ENCODE measurements around the gene PRUNE2. TPM values are rescaled to one million over a fixed set of nuclear protein-coding genes. Genes with fewer than 3 reads are reported as not detected.

PRUNE2 gene
- total and polyA plus RNA-seq, 2 of the 13 experiments (the other 11 are each of a cell fraction or from before 2014, with no cell fraction given): 0.02 TPM; not detected in 1

DNA sequence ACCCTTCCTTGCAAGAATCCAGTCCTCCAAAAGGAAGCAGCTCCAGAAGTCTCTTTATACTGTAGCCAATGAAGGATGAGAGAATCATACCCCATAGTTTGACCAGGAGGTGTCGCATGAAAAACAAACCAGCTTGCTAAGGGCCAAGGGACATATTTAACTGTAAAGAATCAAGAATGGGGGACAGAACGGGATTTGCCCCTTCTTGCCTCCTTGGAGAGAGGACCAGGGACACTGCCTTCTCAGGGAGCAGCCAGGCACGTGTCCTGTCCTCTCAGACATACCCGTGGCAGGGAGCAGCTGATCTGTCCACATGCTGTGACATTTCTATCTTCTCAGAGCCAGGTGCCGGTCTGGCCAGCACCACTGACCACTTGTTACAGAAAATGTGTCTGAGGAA lies 11.7 kb downstream of the PRUNE2 start:
- ATAC-seq: 0 out of 3 replicates have a peak, but pooled peaks have one; percentile 39
- no peak overlapping the region for H3K4me2 ChIP-seq (ENCODE audit: low read depth, low read length)
- no peaks in the 10 kb centered on the region for H4K20me1 ChIP-seq (ENCODE audit: insufficient read depth, low read length)
- no peak for DNase-seq (ENCODE audit: low spot score)
- no peaks in the 10 kb centered on the region for H3K79me2 ChIP-seq (ENCODE audit: insufficient read depth, low read length)
- in situ Hi-C loops (cut with HindIII; ENCODE audit: extremely low pct_ligation_motif_present, low pct_unique_long_range_greater_than_20kb) (no loop called here), intact Hi-C loops (cut with micrococcal nuclease; ENCODE audit: unreplicated experiment) (no loop called here)
- no peak for FAIRE-seq
- POLR2A ChIA-PET: no interaction called here
- no peaks in the 10 kb centered on the region for H3K9me3 ChIP-seq (ENCODE audit: low read length)
- H3K4me1 ChIP-seq (ENCODE audit: insufficient read depth, low read length): no peaks in the 10 kb centered on the region
- no peak overlapping the region for H3K9ac ChIP-seq (ENCODE audit: insufficient read depth, low read depth, low read length)
- CTCF ChIA-PET (ENCODE audit: low intra/inter-chr PET ratio, low total read pairs): no interaction called here
- no peak overlapping the region for H3K27ac ChIP-seq (ENCODE audit: extremely low read length, insufficient read depth, low read length)
- H3K36me3 ChIP-seq (replicated peaks in 1 of 2; ENCODE audit: control insufficient read depth in 1 of 2, insufficient read depth in 2 of 2, low read length in 2 of 2): no peaks in the 10 kb centered on the region
- H3K4me3 ChIP-seq (replicated peaks in 1 of 3; ENCODE audit: insufficient read depth in 1 of 3, low read depth in 2 of 3, low read length in 3 of 3): no peak overlapping the region
- H3K27me3 ChIP-seq (ENCODE audit: control insufficient read depth in 1 of 2, insufficient read depth in 2 of 2, low read length in 2 of 2): peaks cover 1 to 3% of the 10 kb centered on the region in 2 experiments; a peak in 2 of 5 replicates
- 7% methylated on average over 5 of the region's 5 CpGs for whole genome bisulfite sequencing (ENCODE audit: low lambda C conversion rate)
- no peak for TF ChIP-seq ZBTB1 (CRISPR knock-in tag; IDR thresholded peaks at IDR 0.05; ENCODE audit: borderline replicate concordance)
- TF ChIP-seq, protein P1, sequence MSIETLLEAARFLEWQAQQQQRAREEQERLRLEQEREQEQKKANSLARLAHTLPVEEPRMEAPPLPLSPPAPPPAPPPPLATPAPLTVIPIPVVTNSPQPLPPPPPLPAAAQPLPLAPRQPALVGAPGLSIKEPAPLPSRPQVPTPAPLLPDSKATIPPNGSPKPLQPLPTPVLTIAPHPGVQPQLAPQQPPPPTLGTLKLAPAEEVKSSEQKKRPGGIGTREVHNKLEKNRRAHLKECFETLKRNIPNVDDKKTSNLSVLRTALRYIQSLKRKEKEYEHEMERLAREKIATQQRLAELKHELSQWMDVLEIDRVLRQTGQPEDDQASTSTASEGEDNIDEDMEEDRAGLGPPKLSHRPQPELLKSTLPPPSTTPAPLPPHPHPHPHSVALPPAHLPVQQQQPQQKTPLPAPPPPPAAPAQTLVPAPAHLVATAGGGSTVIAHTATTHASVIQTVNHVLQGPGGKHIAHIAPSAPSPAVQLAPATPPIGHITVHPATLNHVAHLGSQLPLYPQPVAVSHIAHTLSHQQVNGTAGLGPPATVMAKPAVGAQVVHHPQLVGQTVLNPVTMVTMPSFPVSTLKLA (IDR thresholded peaks at IDR 0.05): 0 out of 2 replicates have a peak, but pooled peaks have one; percentile 13
- BruUV-seq (replicated peaks): no TSS peak
- no peak overlapping the region for H2AFZ ChIP-seq (ENCODE audit: low read length)

DNA sequence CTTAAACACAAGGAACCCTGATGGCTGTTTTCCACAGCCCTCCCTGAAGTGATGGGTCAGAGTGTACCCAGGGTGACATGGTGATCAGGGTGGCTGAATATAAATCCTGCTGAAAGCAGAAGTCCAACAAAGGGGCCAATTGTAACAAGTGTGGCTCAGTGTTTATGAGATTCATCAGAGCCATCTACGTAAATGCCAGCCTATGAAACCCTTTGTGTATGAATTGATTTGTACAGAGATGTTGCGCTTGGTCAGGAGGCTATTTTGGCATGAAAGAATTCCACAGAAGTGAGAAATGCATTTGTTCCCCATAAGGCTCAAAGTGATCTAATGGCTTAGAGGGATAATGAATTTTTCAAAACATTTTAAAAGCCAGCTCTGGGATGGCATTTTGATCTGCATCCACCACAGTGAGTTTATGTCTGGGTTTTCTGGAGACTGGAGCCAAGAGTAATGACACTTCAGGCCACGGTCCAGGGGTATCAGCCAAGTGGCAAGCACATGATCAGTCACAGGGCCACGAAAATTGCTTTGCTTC lies 12.4 kb downstream of the PRUNE2 start:
- no peak for ATAC-seq
- DNase-seq (ENCODE audit: low spot score): no peak
- Histone ChIP-seq H3K36me3 (replicated peaks in 1 of 2; ENCODE audit: control insufficient read depth in 1 of 2, insufficient read depth in 2 of 2, low read length in 2 of 2) (no peaks in the 10 kb centered on the region), H3K27me3 (ENCODE audit: control insufficient read depth in 1 of 2, insufficient read depth in 2 of 2, low read length in 2 of 2) (peaks cover 1 to 3% of the 10 kb centered on the region in 2 experiments; a peak in 2 of 5 replicates), H3K4me1 (ENCODE audit: insufficient read depth, low read length) (no peaks in the 10 kb centered on the region), H3K9ac (ENCODE audit: insufficient read depth, low read depth, low read length) (no peak overlapping the region), H3K4me3 (replicated peaks in 1 of 3; ENCODE audit: insufficient read depth in 1 of 3, low read depth in 2 of 3, low read length in 3 of 3) (no peak overlapping the region), H3K9me3 (ENCODE audit: low read length) (no peaks in the 10 kb centered on the region), H3K4me2 (ENCODE audit: low read depth, low read length) (no peak overlapping the region), H3K27ac (ENCODE audit: extremely low read length, insufficient read depth, low read length) (no peak overlapping the region), H3K79me2 (ENCODE audit: insufficient read depth, low read length) (no peaks in the 10 kb centered on the region), H2AFZ (ENCODE audit: low read length) (no peak overlapping the region), H4K20me1 (ENCODE audit: insufficient read depth, low read length) (no peaks in the 10 kb centered on the region)
- ChIA-PET POLR2A (no interaction called here), CTCF (ENCODE audit: low intra/inter-chr PET ratio, low total read pairs) (no interaction called here)
- FAIRE-seq: no peak
- in situ Hi-C loops (cut with HindIII; ENCODE audit: extremely low pct_ligation_motif_present, low pct_unique_long_range_greater_than_20kb) (no loop called here), intact Hi-C loops (cut with micrococcal nuclease; ENCODE audit: unreplicated experiment) (no loop called here)
- BruUV-seq (replicated peaks): no TSS peak
- 15% methylated on average over 4 of the region's 4 CpGs for WGBS (ENCODE audit: low lambda C conversion rate)
- TF ChIP-seq, protein P2, sequence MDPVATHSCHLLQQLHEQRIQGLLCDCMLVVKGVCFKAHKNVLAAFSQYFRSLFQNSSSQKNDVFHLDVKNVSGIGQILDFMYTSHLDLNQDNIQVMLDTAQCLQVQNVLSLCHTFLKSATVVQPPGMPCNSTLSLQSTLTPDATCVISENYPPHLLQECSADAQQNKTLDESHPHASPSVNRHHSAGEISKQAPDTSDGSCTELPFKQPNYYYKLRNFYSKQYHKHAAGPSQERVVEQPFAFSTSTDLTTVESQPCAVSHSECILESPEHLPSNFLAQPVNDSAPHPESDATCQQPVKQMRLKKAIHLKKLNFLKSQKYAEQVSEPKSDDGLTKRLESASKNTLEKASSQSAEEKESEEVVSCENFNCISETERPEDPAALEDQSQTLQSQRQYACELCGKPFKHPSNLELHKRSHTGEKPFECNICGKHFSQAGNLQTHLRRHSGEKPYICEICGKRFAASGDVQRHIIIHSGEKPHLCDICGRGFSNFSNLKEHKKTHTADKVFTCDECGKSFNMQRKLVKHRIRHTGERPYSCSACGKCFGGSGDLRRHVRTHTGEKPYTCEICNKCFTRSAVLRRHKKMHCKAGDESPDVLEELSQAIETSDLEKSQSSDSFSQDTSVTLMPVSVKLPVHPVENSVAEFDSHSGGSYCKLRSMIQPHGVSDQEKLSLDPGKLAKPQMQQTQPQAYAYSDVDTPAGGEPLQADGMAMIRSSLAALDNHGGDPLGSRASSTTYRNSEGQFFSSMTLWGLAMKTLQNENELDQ (CRISPR knock-in tag; IDR thresholded peaks at IDR 0.05; ENCODE audit: borderline replicate concordance): no peak
- TF ChIP-seq GFI1 (CRISPR knock-in tag; IDR thresholded peaks at IDR 0.05; ENCODE audit: borderline replicate concordance) (no peak), TCF7L2 (IDR thresholded peaks at IDR 0.05; ENCODE audit: low read depth, low read length) (no peak), CBFB (CRISPR knock-in tag; IDR thresholded peaks at IDR 0.05) (no peak), ZNF44 (CRISPR knock-in tag; IDR thresholded peaks at IDR 0.05) (no peak), SNAPC2 (CRISPR knock-in tag; IDR thresholded peaks at IDR 0.05) (no peak)
- TF ChIP-seq, protein P3, sequence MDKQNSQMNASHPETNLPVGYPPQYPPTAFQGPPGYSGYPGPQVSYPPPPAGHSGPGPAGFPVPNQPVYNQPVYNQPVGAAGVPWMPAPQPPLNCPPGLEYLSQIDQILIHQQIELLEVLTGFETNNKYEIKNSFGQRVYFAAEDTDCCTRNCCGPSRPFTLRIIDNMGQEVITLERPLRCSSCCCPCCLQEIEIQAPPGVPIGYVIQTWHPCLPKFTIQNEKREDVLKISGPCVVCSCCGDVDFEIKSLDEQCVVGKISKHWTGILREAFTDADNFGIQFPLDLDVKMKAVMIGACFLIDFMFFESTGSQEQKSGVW (CRISPR knock-in tag; IDR thresholded peaks at IDR 0.05; ENCODE audit: borderline replicate concordance): no peak
- TF ChIP-seq, protein P4, sequence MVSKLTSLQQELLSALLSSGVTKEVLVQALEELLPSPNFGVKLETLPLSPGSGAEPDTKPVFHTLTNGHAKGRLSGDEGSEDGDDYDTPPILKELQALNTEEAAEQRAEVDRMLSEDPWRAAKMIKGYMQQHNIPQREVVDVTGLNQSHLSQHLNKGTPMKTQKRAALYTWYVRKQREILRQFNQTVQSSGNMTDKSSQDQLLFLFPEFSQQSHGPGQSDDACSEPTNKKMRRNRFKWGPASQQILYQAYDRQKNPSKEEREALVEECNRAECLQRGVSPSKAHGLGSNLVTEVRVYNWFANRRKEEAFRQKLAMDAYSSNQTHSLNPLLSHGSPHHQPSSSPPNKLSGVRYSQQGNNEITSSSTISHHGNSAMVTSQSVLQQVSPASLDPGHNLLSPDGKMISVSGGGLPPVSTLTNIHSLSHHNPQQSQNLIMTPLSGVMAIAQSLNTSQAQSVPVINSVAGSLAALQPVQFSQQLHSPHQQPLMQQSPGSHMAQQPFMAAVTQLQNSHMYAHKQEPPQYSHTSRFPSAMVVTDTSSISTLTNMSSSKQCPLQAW (CRISPR knock-in tag; IDR thresholded peaks at IDR 0.05): no peak

Data from HepG2 (cell line).